ENCODE data around the gene QKI.

Gene QKI

DNA sequence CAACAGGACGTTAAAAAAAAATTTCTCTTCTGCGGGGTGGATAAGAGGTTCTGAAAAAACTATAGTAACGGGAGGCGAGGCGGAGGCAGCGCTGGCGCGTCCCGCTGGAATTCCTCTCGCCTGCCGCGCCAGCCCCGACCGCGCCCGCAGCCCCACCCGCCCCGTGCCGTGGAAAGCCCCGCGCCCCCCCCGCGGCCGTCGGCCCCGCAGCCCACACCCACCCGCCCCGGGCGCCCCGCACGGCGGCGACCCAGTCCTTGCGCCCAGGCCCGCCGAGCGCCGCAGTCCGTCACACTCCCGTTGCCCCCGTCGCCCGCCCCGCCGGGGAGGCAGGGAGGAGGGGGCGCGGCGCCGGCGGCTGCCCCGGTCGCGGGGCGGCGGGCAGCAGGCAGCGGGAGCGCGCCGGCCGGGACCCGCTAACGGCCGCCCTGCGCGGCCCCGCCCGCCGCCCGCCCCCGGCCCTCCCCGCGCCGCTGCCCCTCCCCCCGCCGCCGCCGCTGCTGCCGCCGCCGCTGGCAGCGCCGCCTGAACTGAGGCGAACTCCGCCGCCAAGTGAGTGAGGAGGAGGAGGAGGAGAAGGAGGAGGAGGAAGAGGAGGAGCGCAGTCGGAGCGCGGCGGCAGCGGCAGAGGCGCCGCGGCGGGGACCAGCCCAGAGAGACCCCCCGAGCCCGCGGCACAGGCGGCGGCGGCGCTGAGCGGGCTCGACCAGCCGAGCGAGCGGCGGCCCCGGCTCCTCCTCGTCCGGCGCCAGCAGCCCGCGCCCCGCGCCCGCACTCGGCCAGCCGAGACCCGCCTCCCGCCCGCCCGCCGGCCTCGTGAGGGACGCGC lies at the start of gene QKI:
QKI (plus strand) TSS at position 602 of the 829 bp plus-strand sequence. CDS start 476 bp downstream, outside the sequence.
- H4K20me1 ChIP-seq (ENCODE audit: insufficient read depth) = peaks cover 22% of the 10 kb centered on the region
- peaks cover 40% of the 10 kb centered on the region for H3K79me2 ChIP-seq (ENCODE audit: insufficient read depth, low read depth)
- no peak within 1 kb of the TSS; the same call in 1 of the 2 replicates for H3K4me2 ChIP-seq
- H3K9ac ChIP-seq = peak within 1 kb of the TSS; percentile 95
- peak within 1 kb of the TSS; percentile 97 for H3K27ac ChIP-seq
- H3K36me3 ChIP-seq (ENCODE audit: insufficient read depth) = no peaks in the 10 kb centered on the region
- H3K4me1 ChIP-seq (ENCODE audit: low read depth, poor library complexity, severe bottlenecking) = peaks cover 36% of the 10 kb centered on the region
- H3K27me3 ChIP-seq (ENCODE audit: insufficient read depth, low read depth) = no peaks in the 10 kb centered on the region
- no peak within 1 kb of the TSS for H3K4me3 ChIP-seq (IDR thresholded peaks at IDR 0.05; ENCODE audit: insufficient read depth, low read depth, low read length)
- TF ChIP-seq, protein P1, sequence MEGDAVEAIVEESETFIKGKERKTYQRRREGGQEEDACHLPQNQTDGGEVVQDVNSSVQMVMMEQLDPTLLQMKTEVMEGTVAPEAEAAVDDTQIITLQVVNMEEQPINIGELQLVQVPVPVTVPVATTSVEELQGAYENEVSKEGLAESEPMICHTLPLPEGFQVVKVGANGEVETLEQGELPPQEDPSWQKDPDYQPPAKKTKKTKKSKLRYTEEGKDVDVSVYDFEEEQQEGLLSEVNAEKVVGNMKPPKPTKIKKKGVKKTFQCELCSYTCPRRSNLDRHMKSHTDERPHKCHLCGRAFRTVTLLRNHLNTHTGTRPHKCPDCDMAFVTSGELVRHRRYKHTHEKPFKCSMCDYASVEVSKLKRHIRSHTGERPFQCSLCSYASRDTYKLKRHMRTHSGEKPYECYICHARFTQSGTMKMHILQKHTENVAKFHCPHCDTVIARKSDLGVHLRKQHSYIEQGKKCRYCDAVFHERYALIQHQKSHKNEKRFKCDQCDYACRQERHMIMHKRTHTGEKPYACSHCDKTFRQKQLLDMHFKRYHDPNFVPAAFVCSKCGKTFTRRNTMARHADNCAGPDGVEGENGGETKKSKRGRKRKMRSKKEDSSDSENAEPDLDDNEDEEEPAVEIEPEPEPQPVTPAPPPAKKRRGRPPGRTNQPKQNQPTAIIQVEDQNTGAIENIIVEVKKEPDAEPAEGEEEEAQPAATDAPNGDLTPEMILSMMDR (conservative IDR thresholded peaks at IDR 0.05; ENCODE audit: low read depth, low read length) = no peak
- H2AFZ ChIP-seq (ENCODE audit: low read depth) = peak within 1 kb of the TSS; percentile 89

DNA sequence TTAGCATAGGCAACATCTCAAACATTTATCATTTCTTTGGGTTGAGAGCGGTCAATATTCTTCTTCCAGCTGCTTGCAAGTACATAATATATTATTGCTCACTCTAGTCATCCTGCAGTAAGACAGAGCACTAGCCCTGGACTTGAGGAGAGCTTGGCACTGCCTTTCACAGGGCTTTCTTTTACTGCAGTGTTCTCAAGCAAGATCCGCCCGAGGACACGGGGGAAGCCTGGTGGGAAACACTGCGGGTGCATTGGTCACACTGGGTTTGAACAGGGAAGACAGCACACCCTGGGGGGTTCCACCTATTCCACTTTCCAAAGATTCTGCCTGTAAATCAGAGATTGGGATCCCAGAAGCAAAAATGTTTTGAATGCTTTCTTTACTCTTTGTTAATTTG lies 48.2 kb upstream of the QKI start:
- TF ChIP-seq, protein P1 (conservative IDR thresholded peaks at IDR 0.05; ENCODE audit: low read depth, low read length) = no peak
- Histone ChIP-seq H2AFZ (ENCODE audit: low read depth) (no peak overlapping the region), H3K4me3 (IDR thresholded peaks at IDR 0.05; ENCODE audit: insufficient read depth, low read depth, low read length) (no peak overlapping the region)

DNA sequence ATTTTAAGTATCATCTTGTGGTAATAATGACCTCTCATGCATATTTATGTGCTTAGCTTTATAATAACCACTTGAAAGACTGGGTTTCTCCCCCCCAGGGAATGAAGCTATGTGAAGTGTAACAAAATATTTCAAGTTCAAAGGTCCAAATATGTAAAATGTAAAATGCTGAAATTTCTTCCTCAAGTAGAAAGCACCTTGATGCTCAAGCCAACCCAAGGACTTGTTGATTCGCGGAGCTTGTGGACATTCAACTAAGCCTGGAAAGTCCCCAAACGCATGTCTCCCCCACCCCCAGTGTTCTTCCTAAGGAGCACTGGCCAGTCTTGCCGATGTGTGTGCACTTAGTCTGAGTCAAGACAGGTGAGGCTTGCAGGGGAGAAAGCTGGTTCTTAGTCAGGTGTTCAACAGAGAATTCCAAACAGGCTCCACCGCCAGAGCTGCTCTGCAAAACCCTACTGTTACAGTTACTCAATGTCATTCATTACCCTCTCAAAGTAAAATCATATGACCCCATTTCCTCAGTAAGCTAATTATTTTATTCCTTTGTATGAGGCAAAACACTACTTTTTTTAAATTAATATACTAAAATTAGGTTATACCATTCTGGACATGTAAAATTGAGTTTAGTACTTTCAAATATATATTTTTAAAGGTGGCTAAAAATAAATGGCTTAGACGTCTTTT lies 46.9 kb upstream of the QKI start:
- no peaks in the 10 kb centered on the region for H3K79me2 ChIP-seq (ENCODE audit: insufficient read depth, low read depth)
- no peaks in the 10 kb centered on the region for H3K27me3 ChIP-seq (ENCODE audit: insufficient read depth, low read depth)
- H2AFZ ChIP-seq (ENCODE audit: low read depth) = no peak overlapping the region
- no peak overlapping the region for H3K4me3 ChIP-seq (IDR thresholded peaks at IDR 0.05; ENCODE audit: insufficient read depth, low read depth, low read length)
- H3K4me1 ChIP-seq (ENCODE audit: low read depth, poor library complexity, severe bottlenecking) = no peaks in the 10 kb centered on the region
- H4K20me1 ChIP-seq (ENCODE audit: insufficient read depth) = no peaks in the 10 kb centered on the region
- H3K27ac ChIP-seq = no peak overlapping the region
- H3K9ac ChIP-seq = no peak overlapping the region
- no peak overlapping the region for H3K4me2 ChIP-seq
- TF ChIP-seq, protein P1 (conservative IDR thresholded peaks at IDR 0.05; ENCODE audit: low read depth, low read length) = no peak
- no peaks in the 10 kb centered on the region for H3K36me3 ChIP-seq (ENCODE audit: insufficient read depth)

More for the DNA sequence above, 48.2 kb upstream of the QKI start:
- Histone ChIP-seq H3K27me3 (ENCODE audit: insufficient read depth, low read depth) (no peaks in the 10 kb centered on the region), H3K27ac (no peak overlapping the region), H3K4me1 (ENCODE audit: low read depth, poor library complexity, severe bottlenecking) (no peaks in the 10 kb centered on the region), H3K79me2 (ENCODE audit: insufficient read depth, low read depth) (no peaks in the 10 kb centered on the region), H4K20me1 (ENCODE audit: insufficient read depth) (no peaks in the 10 kb centered on the region), H3K36me3 (ENCODE audit: insufficient read depth) (no peaks in the 10 kb centered on the region), H3K4me2 (no peak overlapping the region), H3K9ac (no peak overlapping the region)

DNA sequence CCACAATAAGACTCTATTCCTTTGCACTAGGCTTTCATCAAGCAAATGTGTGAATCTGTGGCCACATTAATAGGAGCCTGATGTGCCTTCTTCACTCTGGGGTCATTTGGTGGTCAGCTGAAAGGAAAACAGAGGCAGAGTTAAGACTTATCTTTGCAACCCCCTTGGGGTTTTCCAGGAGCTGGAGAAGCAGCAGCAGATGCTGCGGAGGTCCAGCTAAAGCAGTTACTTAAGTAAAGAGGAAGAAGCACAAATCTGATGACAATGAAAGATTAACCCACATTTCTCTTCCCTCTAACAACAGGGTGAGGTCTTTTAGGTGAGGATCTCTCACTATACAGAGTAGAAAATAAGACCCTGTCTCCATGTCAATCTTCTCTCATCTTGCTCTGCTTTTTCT lies 45.4 kb upstream of the QKI start:
- Histone ChIP-seq H3K27me3 (ENCODE audit: insufficient read depth, low read depth) (no peaks in the 10 kb centered on the region), H3K36me3 (ENCODE audit: insufficient read depth) (no peaks in the 10 kb centered on the region), H3K4me1 (ENCODE audit: low read depth, poor library complexity, severe bottlenecking) (no peaks in the 10 kb centered on the region), H3K79me2 (ENCODE audit: insufficient read depth, low read depth) (no peaks in the 10 kb centered on the region), H3K9ac (no peak overlapping the region), H3K4me3 (IDR thresholded peaks at IDR 0.05; ENCODE audit: insufficient read depth, low read depth, low read length) (no peak overlapping the region), H3K27ac (no peak overlapping the region), H2AFZ (ENCODE audit: low read depth) (no peak overlapping the region), H4K20me1 (ENCODE audit: insufficient read depth) (no peaks in the 10 kb centered on the region), H3K4me2 (no peak overlapping the region)
- TF ChIP-seq, protein P1 (conservative IDR thresholded peaks at IDR 0.05; ENCODE audit: low read depth, low read length) = no peak
